Kidney (tissue), 14 donors: ENCODE data around the gene MGAT4A. TPM values are rescaled to one million over a fixed set of nuclear protein-coding genes. Genes with fewer than 3 reads are reported as not detected.

Experiments used
- DNase-seq, 5 donors: peaks; one replicate each; pipeline ENCODE4 v3.0.0-alpha.2; 2013 to 2020
- FAIRE-seq: peaks from 2 replicates; lab custom pipeline; 2012; peaks lifted over from hg19 to GRCh38; lab: Jason Lieb, UNC
- H3K27ac ChIP-seq, 2 donors: one replicate each; pipeline ENCODE4 v1.7.0; 2013; ENCODE audit warnings: low read depth in 2 of 2, low read length in 2 of 2, inconsistent platforms in 1 of 2
- H3K27me3 ChIP-seq: one replicate; pipeline ENCODE4 v1.7.1; 2013; ENCODE audit warnings: low read length, inconsistent platforms; ENCODE audit not compliant: control insufficient read depth, insufficient read depth
- H3K36me3 ChIP-seq, 3 donors: one replicate each; pipeline versions ENCODE4 v1.7.0 to v1.7.1; 2013; ENCODE audit warnings: low read length in 3 of 3, control low read depth in 1 of 3, inconsistent platforms in 1 of 3; ENCODE audit not compliant: insufficient read depth in 3 of 3, control insufficient read depth in 2 of 3
- H3K4me1 ChIP-seq, 3 donors: one replicate each; pipeline versions ENCODE4 v1.7.0 to v1.7.1; 2013; ENCODE audit warnings: low read length in 3 of 3, inconsistent platforms in 1 of 3, low read depth in 1 of 3; ENCODE audit not compliant: control insufficient read depth in 2 of 3, insufficient read depth in 2 of 3
- H3K4me3 ChIP-seq, 3 donors: one replicate each; pipeline versions ENCODE4 v1.7.0 to v1.8.1; 2013; ENCODE audit warnings: low read length in 3 of 3, control low read depth in 1 of 3, inconsistent platforms in 1 of 3
- H3K9ac ChIP-seq, 3 donors: one replicate each; pipeline versions ENCODE4 v1.7.0 to v1.7.1; 2013; ENCODE audit warnings: low read length in 3 of 3, control low read depth in 1 of 3, inconsistent platforms in 1 of 3
- H3K9me3 ChIP-seq, 3 donors: one replicate each; pipeline versions ENCODE4 v1.7.0 to v1.7.1; 2013; ENCODE audit warnings: low read length in 3 of 3, control low read depth in 1 of 3, inconsistent platforms in 1 of 3; ENCODE audit not compliant: control insufficient read depth in 2 of 3, insufficient read depth in 1 of 3
- CTCF ChIP-seq: IDR thresholded peaks from 3 replicates; pipeline ENCODE4 v1.5.1; 2012; ENCODE audit warnings: mild to moderate bottlenecking, moderate library complexity, borderline replicate concordance; ENCODE audit not compliant: insufficient read depth; ENCODE audit errors: extremely low read depth
- intact Hi-C: fragments of 100-400 bp; cut with DNase I; formaldehyde crosslinking; loops from one replicate; pipeline ENCODE4 v1.11.1; 2022
- polyA plus RNA-seq: library from polyadenylated mRNA; stranded (reverse); fragments of 350-450 nt; fragmentation: Illumina TruSeq; extraction: RNeasy Lipid Tissue Mini Kit (QIAGEN cat#74804); gene quantifications from one replicate; pipeline ENCODE4 v1.2.3, GENCODE V29; 2014; ENCODE audit warnings: low read depth, low replicate concordance; ENCODE audit not compliant: insufficient read depth
- total RNA-seq: library from RNA; stranded (reverse); fragmentation: NEBNext Ultra II Directional; extraction: Animal tissue kit (Norgen Biotek cat#: 25700); gene quantifications from one replicate; pipeline ENCODE4 v1.2.1, GENCODE V29; 2021
- donor health status: control.
- donor health status: control.
- donor health status: control.
- donor health status: control.
- donor health status: control.
- donor health status: DM: yes; HTN: yes; CAD: no.
- donor health status: Normal renal cell carcinoma (clear cell type).

MGAT4A gene
- total and polyA plus RNA-seq, 2 donors from 2014 or later = 23.5 to 101 TPM

DNA sequence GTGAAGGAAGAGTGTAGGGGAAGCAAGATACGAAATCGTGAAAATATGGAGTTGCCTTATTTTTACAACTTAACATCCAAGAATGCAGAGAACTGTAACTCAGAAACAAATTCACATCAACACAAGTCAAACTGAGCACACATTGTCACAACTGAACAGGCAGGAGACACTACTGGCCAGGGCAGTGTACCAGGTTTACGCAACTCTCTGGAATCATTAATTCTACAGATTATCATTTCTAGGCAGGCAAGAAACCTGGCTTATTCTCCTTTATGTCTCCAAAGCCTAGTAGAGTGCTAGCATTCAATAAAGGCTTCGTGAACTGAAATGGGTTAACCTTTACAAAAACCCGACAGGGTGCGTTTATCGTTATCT, 123.2 kb downstream of the MGAT4A start:
- no peak for DNase-seq
- H3K4me1 ChIP-seq = peaks cover 5 to 32% (median 28%) of the 10 kb centered on the region in 3 donors
- peak overlapping the region; percentile 96 for H3K27ac ChIP-seq
- FAIRE-seq = no peak
- no peaks in the 10 kb centered on the region for H3K9me3 ChIP-seq
- TF ChIP-seq CTCF = no peak
- peak overlapping the region; percentile 89 to 94 (median 91) for H3K4me3 ChIP-seq
- H3K27me3 ChIP-seq = no peaks in the 10 kb centered on the region
- H3K9ac ChIP-seq = peak overlapping the region; percentile 77 to 87 (median 87)
- intact Hi-C loops = no loop called here
- peaks cover 7 to 15% (median 11%) of the 10 kb centered on the region in 3 donors for H3K36me3 ChIP-seq

DNA sequence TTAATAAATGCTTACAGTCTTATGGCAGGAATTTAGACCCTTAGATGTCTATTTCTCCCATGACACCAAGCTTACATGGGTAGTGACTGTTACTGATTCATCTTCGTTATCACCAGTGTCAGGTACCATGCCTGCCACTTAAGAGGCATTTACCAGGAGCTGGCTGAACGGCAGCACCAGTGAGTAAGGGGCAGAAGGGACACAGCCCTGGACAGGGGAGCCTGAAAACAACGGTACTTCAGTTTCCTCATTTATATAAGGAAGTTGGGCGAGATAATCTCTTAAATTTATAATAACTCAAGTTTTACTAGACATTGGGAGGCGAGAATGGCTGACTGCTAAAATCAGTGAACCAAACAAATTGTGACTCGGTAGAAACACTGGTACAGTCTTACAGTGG, 123.8 kb downstream of the MGAT4A start:
- TF ChIP-seq CTCF = no peak
- no peak overlapping the region for H3K27ac ChIP-seq
- H3K9me3 ChIP-seq = no peaks in the 10 kb centered on the region
- DNase-seq (no peak), FAIRE-seq (no peak)
- peak overlapping the region; percentile 89 to 94 (median 91) for H3K4me3 ChIP-seq
- peak overlapping the region; percentile 77 to 87 (median 87) for H3K9ac ChIP-seq
- intact Hi-C loops = no loop called here
- H3K27me3 ChIP-seq = no peaks in the 10 kb centered on the region
- peaks cover 6 to 14% (median 9%) of the 10 kb centered on the region in 3 donors for H3K36me3 ChIP-seq
- peaks cover 5 to 32% (median 28%) of the 10 kb centered on the region in 3 donors for H3K4me1 ChIP-seq

GRCh38 chr2:98606431-98606830, 124.5 kb downstream of the MGAT4A start:
- no peak for DNase-seq
- FAIRE-seq = no peak
- peaks cover 5 to 17% (median 9%) of the 10 kb centered on the region in 3 donors for H3K36me3 ChIP-seq
- TF ChIP-seq CTCF = no peak
- intact Hi-C loops = no loop called here
- no peaks in the 10 kb centered on the region for H3K27me3 ChIP-seq
- peaks cover 5 to 32% (median 28%) of the 10 kb centered on the region in 3 donors for H3K4me1 ChIP-seq
- H3K9ac ChIP-seq = no peak overlapping the region
- no peaks in the 10 kb centered on the region for H3K9me3 ChIP-seq
- no peak overlapping the region for H3K27ac ChIP-seq
- H3K4me3 ChIP-seq = no peak overlapping the region

- intact Hi-C loops = no loop called here
- Histone ChIP-seq H3K36me3 (peaks cover 4 to 21% (median 6%) of the 10 kb centered on the region in 3 donors), H3K9me3 (no peaks in the 10 kb centered on the region), H3K27ac (no peak overlapping the region), H3K4me1 (peaks cover 5 to 23% (median 21%) of the 10 kb centered on the region in 3 donors), H3K27me3 (no peaks in the 10 kb centered on the region), H3K4me3 (no peak overlapping the region), H3K9ac (no peak overlapping the region)
- TF ChIP-seq CTCF = no peak
- FAIRE-seq (no peak), DNase-seq (no peak)
Observed at GRCh38 chr2:98605076-98605475, 125.9 kb downstream of the MGAT4A start.
